ENCODE results near the gene SORCS3.

DNA sequence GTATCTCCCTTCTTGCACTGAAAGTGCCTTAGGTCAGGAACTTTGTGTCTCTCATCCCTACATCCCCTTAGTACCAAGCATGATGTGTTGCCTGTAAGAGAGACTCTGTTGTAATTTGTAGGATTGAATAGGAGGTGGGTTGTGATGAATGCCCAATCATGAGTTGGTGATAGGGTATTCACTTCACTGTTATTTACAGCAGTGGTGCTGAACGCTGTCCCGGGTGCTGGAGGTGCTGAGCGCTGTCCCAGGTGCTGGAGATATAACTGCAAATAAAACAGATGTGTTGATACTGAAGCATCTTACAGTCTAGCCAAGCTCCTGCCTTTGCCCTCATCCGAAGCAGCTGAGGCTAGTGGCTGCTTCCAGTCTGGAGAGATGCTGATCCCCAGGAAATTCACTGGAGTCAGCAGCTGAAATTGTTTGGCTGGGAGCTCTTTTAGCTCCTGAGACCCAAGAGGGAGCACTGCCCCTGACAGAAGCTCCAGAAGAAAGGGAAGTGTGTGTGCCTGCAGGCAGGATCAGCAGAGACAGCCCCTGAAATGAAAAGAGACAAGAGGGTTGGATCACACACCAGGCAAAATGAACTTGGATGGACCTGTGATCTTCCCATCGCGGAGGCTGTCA is 183.4 kb downstream of the SORCS3 start:
- TF ChIP-seq EZH2 (optimal IDR thresholded peaks at IDR 0.05; ENCODE audit: low read depth, low read length) (no peak), CTCF (IDR thresholded peaks at IDR 0.05; ENCODE audit: low read length) (no peak)

Measured in MM.1S (cell line).